GM21423 (cell line): ENCODE measurements around the gene SART3.
A peak's percentile ranks its signal among the peaks of the same experiment; 100 is the strongest.

ENCODE experiments used
- ATAC-seq: cut with Tn5 transposase; IDR thresholded peaks from one replicate; pipeline ENCODE4 v1.9.1; 2021; ENCODE audit warnings: mild to moderate bottlenecking, moderate library complexity; ENCODE audit not compliant: unreplicated experiment

The SART3 gene, protein sequence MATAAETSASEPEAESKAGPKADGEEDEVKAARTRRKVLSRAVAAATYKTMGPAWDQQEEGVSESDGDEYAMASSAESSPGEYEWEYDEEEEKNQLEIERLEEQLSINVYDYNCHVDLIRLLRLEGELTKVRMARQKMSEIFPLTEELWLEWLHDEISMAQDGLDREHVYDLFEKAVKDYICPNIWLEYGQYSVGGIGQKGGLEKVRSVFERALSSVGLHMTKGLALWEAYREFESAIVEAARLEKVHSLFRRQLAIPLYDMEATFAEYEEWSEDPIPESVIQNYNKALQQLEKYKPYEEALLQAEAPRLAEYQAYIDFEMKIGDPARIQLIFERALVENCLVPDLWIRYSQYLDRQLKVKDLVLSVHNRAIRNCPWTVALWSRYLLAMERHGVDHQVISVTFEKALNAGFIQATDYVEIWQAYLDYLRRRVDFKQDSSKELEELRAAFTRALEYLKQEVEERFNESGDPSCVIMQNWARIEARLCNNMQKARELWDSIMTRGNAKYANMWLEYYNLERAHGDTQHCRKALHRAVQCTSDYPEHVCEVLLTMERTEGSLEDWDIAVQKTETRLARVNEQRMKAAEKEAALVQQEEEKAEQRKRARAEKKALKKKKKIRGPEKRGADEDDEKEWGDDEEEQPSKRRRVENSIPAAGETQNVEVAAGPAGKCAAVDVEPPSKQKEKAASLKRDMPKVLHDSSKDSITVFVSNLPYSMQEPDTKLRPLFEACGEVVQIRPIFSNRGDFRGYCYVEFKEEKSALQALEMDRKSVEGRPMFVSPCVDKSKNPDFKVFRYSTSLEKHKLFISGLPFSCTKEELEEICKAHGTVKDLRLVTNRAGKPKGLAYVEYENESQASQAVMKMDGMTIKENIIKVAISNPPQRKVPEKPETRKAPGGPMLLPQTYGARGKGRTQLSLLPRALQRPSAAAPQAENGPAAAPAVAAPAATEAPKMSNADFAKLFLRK

DNA sequence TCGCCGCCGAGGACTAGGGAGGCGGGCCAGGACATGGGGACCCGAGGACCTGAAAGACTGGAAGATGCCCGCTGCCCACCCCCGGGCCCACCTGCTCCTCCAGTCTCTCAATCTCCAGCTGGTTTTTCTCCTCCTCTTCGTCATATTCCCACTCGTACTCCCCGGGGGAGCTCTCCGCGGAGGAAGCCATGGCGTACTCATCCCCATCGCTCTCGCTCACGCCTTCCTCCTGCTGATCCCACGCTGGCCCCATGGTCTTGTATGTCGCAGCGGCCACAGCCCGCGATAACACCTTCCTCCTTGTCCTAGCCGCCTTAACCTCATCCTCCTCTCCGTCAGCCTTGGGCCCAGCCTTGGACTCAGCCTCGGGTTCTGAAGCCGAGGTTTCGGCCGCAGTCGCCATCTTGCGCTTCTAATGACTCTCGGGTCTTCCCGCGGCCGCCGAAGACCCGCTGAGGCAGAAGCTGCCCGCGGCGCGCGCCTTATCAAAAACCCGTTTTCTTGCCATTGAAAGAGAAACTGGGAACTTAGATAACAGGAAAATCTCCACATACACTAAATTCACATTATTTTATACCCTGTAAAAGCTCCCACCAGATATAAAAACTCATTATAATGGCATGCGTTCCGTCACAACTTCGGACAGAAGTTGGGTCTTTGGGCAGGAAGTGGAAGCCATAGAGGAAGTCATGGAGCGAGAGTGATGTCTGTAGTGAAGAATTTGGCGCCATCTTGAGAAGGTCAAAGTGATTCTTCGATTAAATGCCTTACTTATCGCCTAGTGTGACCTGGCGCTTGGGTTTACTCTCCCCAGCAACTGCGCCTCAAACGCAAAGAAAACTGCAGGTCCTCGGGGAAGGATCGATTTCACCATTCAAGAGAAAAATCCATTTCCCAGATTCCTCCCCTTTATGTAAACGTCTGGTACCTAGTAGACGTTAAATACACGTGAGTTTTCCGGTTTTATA lies at the start of gene SART3:
Gene SART3, minus strand, starts transcription at position 422 of the 968 bp plus-strand sequence. Its CDS starts 19 bp downstream, at position 403.
- peak; percentile 38 for ATAC-seq

DNA sequence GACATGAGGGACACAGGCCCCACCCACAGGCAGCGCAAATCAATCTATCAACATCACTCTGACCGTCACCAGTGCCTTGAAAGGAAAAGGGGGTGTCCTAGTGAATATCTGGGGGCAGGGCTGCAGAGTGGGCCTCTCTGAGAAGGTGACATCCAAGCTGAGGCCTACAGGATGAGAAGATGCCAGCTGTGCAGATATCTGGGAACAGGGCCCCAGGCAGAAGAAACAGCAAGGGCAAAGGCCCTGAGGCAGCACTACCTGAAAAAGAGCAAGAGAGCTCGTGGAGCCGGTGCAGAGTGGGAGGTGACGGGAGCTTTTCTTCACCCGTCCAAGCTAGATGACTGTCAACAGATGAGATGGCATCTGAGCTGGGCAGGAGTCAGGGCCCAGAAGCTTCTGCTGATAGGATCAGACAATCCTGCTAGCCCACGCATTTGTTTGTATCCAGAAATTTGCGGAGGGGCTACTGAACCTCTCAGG lies 49.4 kb upstream of the SART3 start:
- ATAC-seq: no peak

DNA sequence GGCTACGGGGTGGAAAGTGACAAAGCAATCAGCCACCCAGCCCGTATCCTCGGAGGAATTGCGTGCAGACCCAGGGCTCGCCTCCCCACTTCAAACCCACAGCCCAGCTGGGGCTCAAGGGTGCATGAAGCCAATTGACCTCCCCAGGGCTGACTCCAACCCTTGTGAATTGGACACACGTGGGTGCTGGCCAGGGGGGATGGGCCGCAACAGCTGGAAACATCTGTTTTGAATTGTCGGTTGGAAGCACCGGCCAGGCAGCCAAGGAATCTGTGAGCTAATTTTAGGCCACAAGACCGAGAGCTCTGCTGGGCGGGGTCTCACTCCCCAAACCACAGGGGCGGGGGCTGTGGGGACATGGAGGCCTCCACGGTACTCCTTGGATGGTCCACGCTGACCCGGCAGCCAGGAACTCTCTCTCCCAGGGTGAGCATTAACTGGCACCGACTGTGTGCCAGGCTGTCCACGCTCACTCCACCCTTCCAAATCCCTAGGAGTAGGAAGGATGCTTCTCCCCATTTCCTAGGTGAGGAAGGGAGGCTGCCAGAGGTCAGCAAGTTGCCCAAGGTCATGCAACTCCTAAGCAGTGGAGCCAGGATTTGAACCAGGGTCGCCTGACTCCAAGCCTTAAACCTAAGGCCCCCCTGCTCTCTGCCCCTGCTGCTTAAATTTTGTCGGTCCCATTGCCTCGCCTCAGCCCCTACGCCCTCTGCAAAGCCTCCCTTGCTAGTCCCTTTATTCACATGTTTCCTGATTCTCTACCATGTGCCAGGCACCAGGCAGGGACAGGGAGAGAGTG lies 48.8 kb upstream of the SART3 start:
- ATAC-seq: no peak

DNA sequence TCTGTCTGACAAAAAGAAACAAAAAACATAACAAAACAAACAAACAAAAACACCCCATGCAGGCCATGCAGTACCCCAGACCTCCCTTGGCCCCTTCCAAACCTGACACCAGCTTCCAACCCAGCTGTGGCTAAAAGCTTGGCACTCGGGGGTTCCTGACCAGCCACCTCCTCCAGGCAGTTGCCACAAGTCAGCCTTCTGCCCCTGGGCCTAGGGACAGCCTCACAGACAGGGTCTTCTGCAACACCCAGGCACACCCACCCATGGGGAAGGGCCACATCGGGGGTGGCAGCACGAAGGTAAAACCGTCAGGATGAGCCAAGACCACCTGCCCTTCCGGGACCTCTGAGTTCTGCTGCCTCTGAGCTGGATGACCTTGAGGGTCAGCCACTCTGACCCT lies 47.6 kb upstream of the SART3 start:
- ATAC-seq: no peak

DNA sequence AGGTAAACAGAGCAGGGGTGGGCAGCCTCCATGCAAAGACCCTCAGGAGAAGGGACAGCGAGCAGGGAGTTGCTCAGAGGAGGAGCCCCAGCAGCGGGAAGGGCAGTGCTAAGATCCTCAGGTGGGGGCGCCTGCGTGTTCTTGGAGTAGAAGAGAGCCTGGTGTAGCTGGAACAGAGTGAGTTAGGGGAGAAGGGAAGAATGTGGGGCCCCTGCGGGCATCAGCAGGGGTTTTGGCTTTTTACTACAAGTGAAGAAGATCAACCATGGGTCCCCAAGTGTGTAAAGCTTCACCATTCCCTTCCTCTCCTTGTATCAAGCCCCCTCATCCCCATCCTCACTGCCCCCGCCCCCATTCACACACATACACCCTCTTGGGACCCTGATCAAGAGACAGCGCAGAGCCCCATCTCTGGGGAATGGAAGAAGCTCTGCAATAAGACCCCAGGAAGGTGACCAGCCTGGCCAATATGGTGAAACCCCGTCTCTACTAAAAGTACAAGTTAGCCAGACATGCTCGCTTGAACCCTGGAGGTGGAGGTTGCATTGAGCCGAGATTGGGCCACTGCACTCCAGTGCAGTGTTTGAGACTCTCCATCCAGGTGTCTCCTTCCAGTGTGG lies 47.1 kb upstream of the SART3 start:
- no peak for ATAC-seq

DNA sequence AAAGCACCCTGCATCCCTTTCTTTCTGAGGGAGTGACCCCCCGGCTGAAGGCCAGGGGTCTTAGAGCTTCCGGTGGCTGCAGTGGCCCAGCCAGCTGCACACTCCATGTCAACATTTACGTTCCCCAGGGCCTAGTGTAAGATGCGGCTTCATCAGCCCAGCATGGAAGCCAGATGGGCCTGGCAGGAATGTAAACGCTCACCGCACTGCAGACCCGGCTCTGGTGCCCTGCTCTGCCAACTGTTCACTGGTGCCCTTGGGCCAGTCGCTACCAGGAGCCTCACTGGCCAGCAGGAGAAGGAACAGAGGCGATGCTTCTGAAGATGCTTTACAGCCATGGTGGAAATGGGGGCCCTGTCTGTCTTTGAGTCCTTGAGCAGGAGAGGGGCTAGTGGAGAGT lies 45.5 kb upstream of the SART3 start:
- no peak for ATAC-seq

DNA sequence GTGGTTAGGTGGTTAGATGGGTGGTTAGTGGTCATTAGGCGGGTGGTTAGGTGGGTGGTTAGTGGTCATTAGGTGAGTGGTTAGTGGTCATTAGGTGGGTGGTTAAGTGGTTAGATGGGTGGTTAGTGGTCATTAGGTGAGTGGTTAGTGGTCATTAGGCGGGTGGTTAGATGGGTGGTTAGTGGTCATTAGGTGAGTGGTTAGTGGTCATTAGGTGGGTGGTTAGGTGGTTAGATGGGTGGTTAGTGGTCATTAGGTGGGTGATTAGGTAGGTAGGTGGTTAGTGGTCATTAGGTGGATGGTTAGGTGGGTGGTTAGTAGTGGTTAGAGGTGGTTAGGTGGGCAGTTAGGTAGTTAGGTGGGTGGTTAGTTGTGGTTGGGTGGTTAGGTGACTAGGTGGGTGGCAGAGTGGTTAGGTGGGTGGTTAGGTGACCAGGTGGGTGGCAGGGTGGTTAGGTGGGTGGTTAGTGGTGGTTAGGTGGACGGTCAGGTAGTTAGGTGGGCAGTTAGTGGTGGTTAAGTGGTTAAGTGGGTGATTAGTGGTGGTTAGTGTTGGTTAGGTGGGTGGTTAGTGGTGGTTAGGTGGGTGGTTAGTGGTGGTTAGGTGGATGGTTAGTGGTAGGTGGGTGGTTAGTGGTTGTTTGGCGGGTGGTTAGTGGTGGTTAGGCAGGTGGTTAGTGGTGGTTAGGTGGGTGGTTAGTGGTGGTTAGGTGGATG lies 44.9 kb upstream of the SART3 start:
- no peak for ATAC-seq

DNA sequence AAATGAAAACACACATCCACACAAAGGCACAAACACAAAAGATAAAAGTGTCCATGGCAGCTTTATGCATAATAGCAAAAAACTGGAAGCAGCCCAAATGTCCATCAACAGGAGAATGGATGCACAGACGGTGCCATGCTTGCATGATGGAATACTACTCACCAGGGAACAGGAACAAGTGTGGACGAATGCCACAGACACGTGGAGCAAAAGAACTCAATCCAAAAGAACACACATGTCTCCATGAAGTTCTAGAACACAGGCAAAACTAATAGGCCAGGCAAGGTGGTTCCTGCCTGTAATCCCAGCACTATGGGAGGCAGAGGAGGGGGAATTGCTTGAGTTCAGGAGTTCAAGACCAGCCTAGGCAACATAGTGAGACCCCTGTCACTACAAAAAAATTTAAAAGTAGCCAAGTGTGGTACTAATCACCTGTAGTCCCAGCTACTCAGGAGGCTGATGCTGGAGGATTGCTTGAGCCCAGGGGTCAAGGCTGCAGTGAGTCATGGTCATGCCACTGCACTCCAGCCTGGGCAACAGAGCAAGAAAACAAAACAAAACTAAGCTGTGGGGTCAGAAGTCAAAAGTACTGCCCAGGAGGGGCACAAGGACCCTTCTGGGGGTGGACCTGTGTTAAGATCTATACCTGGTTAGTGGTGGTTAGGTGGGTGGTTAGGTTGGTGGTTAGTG lies 44.2 kb upstream of the SART3 start:
- no peak for ATAC-seq

DNA sequence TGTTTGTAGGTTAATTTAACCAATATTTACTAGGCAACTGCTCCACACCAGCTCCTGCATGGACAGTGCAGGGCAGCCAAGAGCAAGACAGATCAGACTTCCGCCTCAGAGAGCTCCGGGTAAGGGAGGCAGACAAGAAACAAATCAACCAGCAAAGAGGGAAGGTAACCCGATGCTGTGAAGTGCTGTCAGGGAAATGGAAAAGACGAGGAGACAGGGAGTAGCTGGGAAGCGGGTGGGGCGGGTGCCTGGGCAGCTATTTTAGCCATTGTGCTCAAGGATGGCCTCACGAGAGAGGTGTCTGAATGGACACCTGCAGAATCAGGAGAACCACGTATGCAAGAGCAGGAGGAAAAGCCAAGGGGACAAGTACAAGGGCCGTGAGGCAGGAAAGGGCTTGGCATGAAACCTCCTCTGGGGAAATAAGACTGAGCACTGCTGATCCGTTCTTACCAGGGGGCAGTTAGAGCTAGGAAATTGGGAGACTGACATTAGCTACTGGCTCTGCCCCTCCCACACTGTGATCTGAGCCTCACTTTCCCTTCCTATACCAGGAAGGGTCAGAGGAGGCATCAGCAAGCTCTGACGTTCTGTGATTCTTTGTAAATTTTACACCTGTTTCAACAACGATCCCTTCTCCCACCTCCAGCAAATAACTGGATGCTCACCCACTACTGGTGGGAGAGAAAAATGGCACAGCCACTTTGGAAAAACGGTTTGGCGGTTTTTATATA lies 43.4 kb upstream of the SART3 start:
- no peak for ATAC-seq

DNA sequence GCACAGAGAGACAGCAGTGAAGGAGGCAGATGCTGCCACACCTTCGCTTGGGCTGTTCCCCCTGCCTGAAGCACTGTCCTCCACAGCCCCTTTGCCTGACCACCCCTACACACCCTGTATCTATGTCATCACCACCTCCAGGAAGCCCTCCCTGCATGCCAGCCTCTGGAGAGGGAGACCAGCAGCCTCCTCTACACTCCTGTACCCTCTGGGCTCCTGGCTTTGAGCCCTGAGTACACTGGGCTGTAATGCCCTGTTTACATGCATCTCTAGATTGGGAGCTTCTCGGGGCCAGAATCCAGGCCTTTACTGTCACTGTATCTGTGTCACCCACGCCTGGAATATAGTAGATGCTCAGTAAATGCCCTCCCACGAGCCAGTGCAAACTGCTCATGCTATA lies 42.8 kb upstream of the SART3 start:
- no peak for ATAC-seq

DNA sequence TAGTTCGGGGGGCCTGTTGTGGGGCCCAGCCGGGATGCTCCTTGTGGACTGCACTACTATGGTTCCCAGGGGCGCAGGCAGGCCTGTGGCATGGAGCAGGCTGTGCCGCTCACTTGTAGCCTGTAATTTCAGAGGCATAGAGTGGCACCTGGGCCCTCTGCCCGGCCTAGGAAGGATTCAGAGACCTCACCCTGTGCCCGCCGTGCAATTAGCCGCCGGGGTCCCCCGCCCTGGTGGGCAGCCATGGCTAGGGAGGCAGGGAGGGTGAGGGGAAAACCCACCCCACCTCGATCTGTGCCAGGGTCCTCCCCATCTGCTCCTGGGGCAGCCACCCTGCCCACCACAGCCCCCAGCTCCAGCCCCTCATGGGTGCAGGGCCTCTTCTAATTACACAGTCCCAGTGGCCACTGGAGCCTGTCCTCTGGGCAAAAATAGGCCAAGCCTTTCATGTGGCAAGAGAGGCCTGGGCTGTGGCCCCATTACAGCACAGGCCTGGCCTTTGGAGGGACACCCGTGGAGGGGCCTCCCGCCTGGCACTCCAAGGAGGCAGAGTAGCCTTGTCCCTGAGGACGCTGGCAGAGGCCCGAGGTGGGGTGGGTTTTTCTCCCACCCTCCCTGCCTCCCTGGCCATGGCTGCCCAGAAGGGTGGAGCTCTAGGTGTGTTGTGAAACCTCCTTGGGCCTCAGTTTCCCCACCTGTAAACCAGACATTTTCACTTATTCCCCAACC lies 42.2 kb upstream of the SART3 start:
- no peak for ATAC-seq

DNA sequence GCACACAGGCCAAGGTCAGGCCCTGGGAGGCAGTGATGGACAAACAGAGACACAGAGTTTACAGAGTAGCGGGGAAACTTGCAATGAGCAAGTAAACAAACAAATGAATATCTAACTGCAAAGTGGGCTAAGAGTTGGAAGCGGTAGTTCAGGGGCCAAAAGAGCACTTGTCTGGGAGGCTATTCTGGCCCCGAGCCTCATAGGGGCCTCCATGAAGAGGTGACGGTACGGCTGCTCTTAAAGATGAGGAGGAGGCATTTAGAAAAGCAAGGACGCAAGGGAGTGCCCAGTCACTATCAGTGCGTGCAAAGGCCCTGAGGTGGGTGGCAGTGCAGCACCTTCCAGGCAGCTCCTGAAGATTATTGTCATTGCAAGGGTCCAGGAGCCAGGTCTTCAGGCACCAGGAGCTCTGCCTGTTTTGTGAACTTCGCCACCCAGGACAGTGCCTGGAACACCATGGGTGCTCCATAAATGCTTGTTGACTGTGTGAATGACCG lies 41.3 kb upstream of the SART3 start:
- no peak for ATAC-seq

DNA sequence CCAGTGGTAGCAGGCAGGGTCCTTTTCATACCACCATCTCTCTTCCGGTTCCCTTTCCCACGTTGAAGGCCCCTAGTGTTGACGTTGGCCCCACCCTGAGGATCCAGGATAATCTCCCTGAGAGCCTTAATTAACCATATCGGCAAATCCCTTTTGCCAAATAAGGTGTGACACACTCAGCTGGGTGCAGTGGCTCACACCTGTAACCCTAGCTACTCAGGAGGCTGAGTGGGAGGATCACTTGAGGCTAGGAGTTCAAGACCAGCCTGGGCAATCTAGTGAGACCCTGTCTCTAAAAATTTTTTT lies 39.7 kb upstream of the SART3 start:
- ATAC-seq: no peak

DNA sequence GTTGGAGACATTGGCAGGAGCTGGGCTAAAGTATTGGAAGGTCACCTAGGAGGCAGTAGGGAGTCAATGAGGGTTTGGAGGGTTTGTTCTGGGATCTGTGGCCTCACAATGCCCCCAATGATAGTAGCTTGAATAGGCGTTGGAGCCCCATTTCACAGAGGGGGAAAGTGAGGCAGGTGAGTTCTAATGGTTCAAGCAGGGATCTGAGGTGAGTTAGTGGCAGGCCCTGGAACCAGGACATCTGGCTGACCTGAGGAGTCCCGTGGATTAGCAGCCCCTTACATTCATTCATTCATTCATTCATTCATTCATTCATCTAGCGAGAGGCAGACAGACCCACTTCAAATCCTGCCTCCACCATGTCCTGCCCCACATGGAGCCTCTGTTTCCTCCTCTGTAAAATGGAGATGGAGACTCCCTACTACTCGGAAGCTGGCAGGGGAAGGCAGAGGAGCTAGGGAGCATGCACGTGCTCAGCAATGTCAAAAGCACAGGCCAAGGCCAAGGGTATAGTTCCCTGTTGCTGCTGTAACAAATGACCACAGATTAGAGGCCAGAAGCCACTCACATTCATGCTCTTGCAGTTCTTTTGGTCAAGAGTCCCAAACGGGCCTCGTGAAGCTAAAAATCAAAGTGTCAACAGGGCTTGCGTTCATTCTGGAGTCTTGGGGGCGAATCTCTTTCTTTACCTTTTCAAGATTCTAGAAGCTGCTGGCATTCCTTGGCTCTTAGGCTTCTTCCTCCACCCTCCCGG lies 39.2 kb upstream of the SART3 start:
- no peak for ATAC-seq

DNA sequence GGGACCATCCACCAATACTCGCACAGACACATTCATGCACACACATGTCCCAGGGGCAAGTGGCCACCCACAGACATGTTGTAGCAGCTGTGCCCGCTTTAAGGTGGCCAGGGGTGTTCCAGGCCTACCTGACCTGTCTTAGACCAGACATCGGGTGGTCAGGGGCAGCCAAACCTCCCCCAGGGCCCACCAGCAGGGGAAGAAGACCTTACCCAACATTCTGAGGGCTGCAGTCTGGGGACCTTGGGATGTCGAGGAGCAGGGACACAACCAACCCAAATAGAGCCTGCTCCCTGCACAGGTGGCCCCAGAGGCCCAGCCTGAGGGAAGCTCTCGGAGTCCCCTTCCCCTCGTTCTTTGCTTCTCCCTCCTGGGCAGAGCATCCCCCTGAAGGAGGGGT lies 38.6 kb upstream of the SART3 start:
- ATAC-seq: no peak
